Esophagus squamous epithelium (tissue), 4 donors: ENCODE data around the gene FPR2.
"Not testable (repeated sequence)": the region's sequence is repeated elsewhere in the genome, so short reads cannot be mapped to it uniquely, and the experiment has no call there.

ENCODE experiments used
- CTCF ChIP-seq, 6 experiments: fragments of 450-650 bp in 4 of 6; fragments of 200-600 bp in 2 of 6; sonication (generic) in 2 of 6; IDR thresholded peaks; one replicate each; pipeline ENCODE4 v1.5.1; 2016 to 2019; ENCODE audit warnings: antibody characterized with exemption in 6 of 6, mild to moderate bottlenecking in 4 of 6, moderate library complexity in 4 of 6
- POLR2A ChIP-seq, 4 donors: fragments of 450-650 bp; IDR thresholded peaks; one replicate each; pipeline ENCODE4 v1.6.1; 2017; ENCODE audit warnings: antibody characterized with exemption in 4 of 4, mild to moderate bottlenecking in 4 of 4, moderate library complexity in 3 of 4

GRCh38 chr19:51806571-51806970, 45.6 kb downstream of the FPR2 start:
- not testable (repeated sequence) for TF ChIP-seq POLR2A, CTCF (IDR thresholded peaks at IDR 0.05)
